Keratinocyte (primary cell): ENCODE data around the gene SNX8. TPM values are rescaled to one million over a fixed set of nuclear protein-coding genes. Genes with fewer than 3 reads are reported as not detected.

ENCODE experiments used
- DNase-seq: peaks from one replicate; pipeline ENCODE4 v3.0.0-alpha.2; 2011; ENCODE audit warnings: low read depth, missing footprints, low spot score
- FAIRE-seq: peaks from 2 replicates; lab custom pipeline; 2011; peaks lifted over from hg19 to GRCh38; lab: Jason Lieb, UNC
- H2AFZ ChIP-seq: 2 replicates; pipeline ENCODE4 v1.6.0; 2012; ENCODE audit warnings: low read length, control low read depth, inconsistent platforms; ENCODE audit not compliant: control insufficient read depth
- H3K27ac ChIP-seq: 2 replicates; pipeline ENCODE4 v1.5.1; 2011; ENCODE audit warnings: low read length; ENCODE audit not compliant: control insufficient read depth, insufficient read depth
- H3K27me3 ChIP-seq: 3 replicates; pipeline ENCODE4 v1.6.0; 2011; ENCODE audit warnings: low read length; ENCODE audit not compliant: control insufficient read depth, insufficient read depth; ENCODE audit errors: extremely low read depth
- H3K36me3 ChIP-seq, 2 experiments: 2 replicates in 1 of 2; 3 replicates in 1 of 2; pipeline ENCODE4 v1.5.1; 2011; ENCODE audit warnings: low read length in 2 of 2, mild to moderate bottlenecking in 1 of 2; ENCODE audit not compliant: control insufficient read depth in 2 of 2, insufficient read depth in 2 of 2; ENCODE audit errors: extremely low read depth in 1 of 2
- H3K4me1 ChIP-seq: 3 replicates; pipeline ENCODE4 v1.5.1; 2011; ENCODE audit warnings: low read length; ENCODE audit not compliant: control insufficient read depth, insufficient read depth; ENCODE audit errors: extremely low read depth
- H3K4me2 ChIP-seq: 3 replicates; pipeline ENCODE4 v1.6.0; 2011; ENCODE audit warnings: low read depth, low read length; ENCODE audit not compliant: control insufficient read depth, insufficient read depth; ENCODE audit errors: extremely low read depth
- H3K4me3 ChIP-seq, 3 experiments: fragments of 200-600 bp in 1 of 3; sonication (generic) in 1 of 3; 2 replicates in 2 of 3; 3 replicates in 1 of 3; pipeline ENCODE4 v1.5.1; 2011 to 2016; ENCODE audit warnings: low read length in 3 of 3, mild to moderate bottlenecking in 3 of 3, control low read depth in 2 of 3, inconsistent platforms in 1 of 3, low read depth in 1 of 3, mixed read lengths in 1 of 3, mixed run types in 1 of 3, moderate library complexity in 1 of 3; ENCODE audit not compliant: control insufficient read depth in 2 of 3, insufficient read depth in 2 of 3; ENCODE audit errors: extremely low read depth in 1 of 3
- H3K79me2 ChIP-seq: 2 replicates; pipeline ENCODE4 v1.6.0; 2012; ENCODE audit warnings: low read length; ENCODE audit not compliant: control insufficient read depth, insufficient read depth
- H3K9ac ChIP-seq: 3 replicates; pipeline ENCODE4 v1.6.0; 2011; ENCODE audit warnings: low read length; ENCODE audit not compliant: control insufficient read depth, insufficient read depth; ENCODE audit errors: extremely low read depth
- H3K9me1 ChIP-seq: 3 replicates; pipeline ENCODE4 v1.6.0; 2011; ENCODE audit warnings: low read length; ENCODE audit not compliant: control insufficient read depth, insufficient read depth; ENCODE audit errors: extremely low read depth
- H3K9me3 ChIP-seq: 2 replicates; pipeline ENCODE4 v1.5.1; 2012; ENCODE audit warnings: low read depth, low read length; ENCODE audit not compliant: control insufficient read depth
- H4K20me1 ChIP-seq: 3 replicates; pipeline ENCODE4 v1.6.0; 2011; ENCODE audit warnings: low read length; ENCODE audit not compliant: control insufficient read depth, insufficient read depth; ENCODE audit errors: extremely low read depth
- CTCF ChIP-seq, 3 experiments: IDR thresholded peaks in 1 of 3; conservative IDR thresholded peaks in 1 of 3; optimal IDR thresholded peaks in 1 of 3; 2 replicates in 2 of 3; 3 replicates in 1 of 3; pipeline versions ENCODE3 to v1.5.1; 2011; ENCODE audit warnings: low read length in 3 of 3, mild to moderate bottlenecking in 3 of 3, moderate library complexity in 2 of 3, control low read depth in 1 of 3, inconsistent platforms in 1 of 3; ENCODE audit not compliant: insufficient read depth in 2 of 3; ENCODE audit errors: extremely low read depth in 1 of 3
- EZH2 ChIP-seq: IDR thresholded peaks from one replicate; pipeline ENCODE4 v1.6.1; 2012; ENCODE audit warnings: inconsistent platforms, mild to moderate bottlenecking, low read length, moderate library complexity
- dilution Hi-C: fragments of 300-500 bp; cut with MboI; formaldehyde crosslinking; loops from one replicate; pipeline ENCODE4 v1.7.0; 2020; ENCODE audit warnings: low sequenced_read_pairs; ENCODE audit not compliant: extremely low pct_ligation_motif_present
- polyA plus RNA-seq, 5 experiments: library from polyadenylated mRNA; depleted of rRNA in 3 of 5; stranded (reverse) in 3 of 5; stranded (forward) in 1 of 5; unstranded in 1 of 5; fragments of >200 nt; gene quantifications; 1 replicate in 1 of 5; 2 replicates in 3 of 5; 3 replicates in 1 of 5; pipeline versions ENCODE4 v1.2.1 to v1.2.3, GENCODE V29; 2011 to 2012; ENCODE audit warnings: missing spikeins in 2 of 5, low read depth in 1 of 5, low replicate concordance in 1 of 5

SNX8 gene
- polyA plus RNA-seq, 1 donor (not counting 4 experiments of a cell fraction or from before 2014, with no cell fraction given): 24.2 TPM

- DNase-seq (no peak), FAIRE-seq (no peak)
- H3K79me2 ChIP-seq: peaks cover 47% of the 10 kb centered on the region
- no peak for TF ChIP-seq CTCF (optimal IDR thresholded peaks at IDR 0.05 in 1 of 3, IDR thresholded peaks at IDR 0.05 in 1 of 3, conservative IDR thresholded peaks at IDR 0.05 in 1 of 3; ENCODE audit: extremely low read depth in 1 of 3, insufficient read depth in 2 of 3, low read length in 3 of 3)
- TF ChIP-seq EZH2: no peak
- H2AFZ ChIP-seq: peak overlapping the region; percentile 97
- dilution Hi-C loops: no loop called here
- peak overlapping the region; percentile 100 for H3K27ac ChIP-seq
- H3K4me3 ChIP-seq: peak overlapping the region; percentile 72 to 86 (median 83)
- peak overlapping the region; percentile 100 for H3K9ac ChIP-seq
- peaks cover 17% of the 10 kb centered on the region for H3K4me1 ChIP-seq
- H3K27me3 ChIP-seq: no peaks in the 10 kb centered on the region
- peaks cover 7 to 22% of the 10 kb centered on the region in 2 experiments for H3K36me3 ChIP-seq
- H3K9me3 ChIP-seq: no peaks in the 10 kb centered on the region
- H3K9me1 ChIP-seq: no peaks in the 10 kb centered on the region
- H4K20me1 ChIP-seq: peaks cover 10% of the 10 kb centered on the region
- H3K4me2 ChIP-seq: peak overlapping the region; percentile 94
Measured at GRCh38 chr7:2353936-2354185, 39.6 kb upstream of the SNX8 start.

- peaks cover 7 to 17% of the 10 kb centered on the region in 2 experiments for H3K36me3 ChIP-seq
- no peaks in the 10 kb centered on the region for H3K9me3 ChIP-seq
- peaks cover 9% of the 10 kb centered on the region for H4K20me1 ChIP-seq
- peaks cover 41% of the 10 kb centered on the region for H3K79me2 ChIP-seq
- H3K4me1 ChIP-seq: peaks cover 17% of the 10 kb centered on the region
- peak overlapping the region; percentile 94 for H3K4me2 ChIP-seq
- peak overlapping the region; percentile 72 to 86 (median 83) for H3K4me3 ChIP-seq
- FAIRE-seq: no peak
- H2AFZ ChIP-seq: peak overlapping the region; percentile 31
- dilution Hi-C loops: no loop called here
- TF ChIP-seq EZH2 (no peak), CTCF (optimal IDR thresholded peaks at IDR 0.05 in 1 of 3, IDR thresholded peaks at IDR 0.05 in 1 of 3, conservative IDR thresholded peaks at IDR 0.05 in 1 of 3; ENCODE audit: extremely low read depth in 1 of 3, insufficient read depth in 2 of 3, low read length in 3 of 3) (no peak)
- DNase-seq: no peak
- H3K9me1 ChIP-seq: no peaks in the 10 kb centered on the region
- peak overlapping the region; percentile 100 for H3K9ac ChIP-seq
- no peaks in the 10 kb centered on the region for H3K27me3 ChIP-seq
- peak overlapping the region; percentile 100 for H3K27ac ChIP-seq
Measured at GRCh38 chr7:2353113-2353935, 39.1 kb upstream of the SNX8 start.
